Measurements from ENCODE around the gene RPS6KB1.
"Not testable (repeated sequence)": the region's sequence is repeated elsewhere in the genome, so short reads cannot be mapped to it uniquely, and the experiment has no call there.

DNA sequence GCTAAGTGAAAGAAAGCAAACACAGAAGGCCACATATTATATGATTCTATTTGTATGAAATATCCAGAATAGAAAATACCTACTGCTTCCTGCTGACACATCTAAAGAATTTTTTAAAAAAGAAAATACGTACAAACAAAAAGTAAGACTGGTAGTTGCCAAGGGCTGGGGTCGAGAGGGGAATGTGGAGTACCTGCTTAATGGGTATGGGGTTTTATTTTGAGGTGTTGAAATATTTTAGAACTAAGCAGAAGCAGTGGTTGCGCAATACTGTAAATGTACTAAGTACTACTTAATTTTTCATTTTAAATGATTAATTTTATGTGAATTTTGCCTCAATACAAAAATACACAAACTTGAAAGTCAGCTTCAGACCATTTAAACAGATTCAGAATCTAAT is 103.7 kb downstream of the RPS6KB1 start:
- TF ChIP-seq EZH2 (IDR thresholded peaks at IDR 0.05; ENCODE audit: insufficient read depth, poor library complexity, severe bottlenecking); EZH2phosphoT487 (IDR thresholded peaks at IDR 0.05; ENCODE audit: insufficient read depth, low read depth): not testable (repeated sequence)

Measured in GM23248 (cell line).